Panc1 (cell line): ENCODE measurements around the gene LRRK1.

ENCODE experiments used
- POLR2AphosphoS5 ChIP-seq: IDR thresholded peaks from 2 replicates; pipeline ENCODE4 v1.6.1; 2012; ENCODE audit warnings: mild to moderate bottlenecking, low read depth, low read length, moderate library complexity
- SIN3A ChIP-seq: IDR thresholded peaks from 2 replicates; pipeline ENCODE4 v1.6.1; 2012; ENCODE audit warnings: low read depth, mild to moderate bottlenecking, low read length, moderate library complexity, borderline replicate concordance; ENCODE audit not compliant: insufficient read depth
- TF ChIP-seq, protein P1 (sequence below): fragments of 450-650 bp; IDR thresholded peaks from 2 replicates; pipeline ENCODE4 v1.5.1; 2017; ENCODE audit warnings: mild to moderate bottlenecking

DNA sequence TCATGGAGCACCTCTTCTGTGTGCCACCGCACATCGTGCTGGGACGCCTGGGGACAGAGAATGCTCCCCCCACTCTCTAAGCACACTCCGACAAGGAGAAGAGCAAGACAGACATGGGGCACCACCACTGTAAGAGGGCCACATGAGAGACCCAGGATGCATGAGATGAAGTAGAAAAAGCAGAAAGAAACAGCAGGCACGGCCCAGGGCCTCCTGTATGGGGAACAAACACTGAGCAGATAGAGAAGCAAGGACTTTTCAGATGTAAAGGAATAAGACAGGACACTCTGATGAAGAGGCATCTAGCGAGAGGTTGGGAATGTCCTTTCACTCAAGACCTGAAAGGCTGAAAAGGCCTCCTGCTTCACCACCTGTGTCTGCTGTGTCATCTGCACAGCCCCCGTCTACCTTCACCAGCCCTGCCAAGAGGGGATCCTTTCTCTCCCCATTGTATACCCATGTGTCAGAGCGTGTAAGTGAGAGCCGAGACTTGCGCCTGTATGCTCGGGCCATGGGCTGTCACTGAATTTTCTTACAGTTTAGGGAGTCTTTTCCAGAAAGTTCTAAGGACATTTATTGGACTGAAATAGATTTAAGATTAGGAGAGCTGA, 125.6 kb downstream of the LRRK1 start:
- TF ChIP-seq, protein P1, sequence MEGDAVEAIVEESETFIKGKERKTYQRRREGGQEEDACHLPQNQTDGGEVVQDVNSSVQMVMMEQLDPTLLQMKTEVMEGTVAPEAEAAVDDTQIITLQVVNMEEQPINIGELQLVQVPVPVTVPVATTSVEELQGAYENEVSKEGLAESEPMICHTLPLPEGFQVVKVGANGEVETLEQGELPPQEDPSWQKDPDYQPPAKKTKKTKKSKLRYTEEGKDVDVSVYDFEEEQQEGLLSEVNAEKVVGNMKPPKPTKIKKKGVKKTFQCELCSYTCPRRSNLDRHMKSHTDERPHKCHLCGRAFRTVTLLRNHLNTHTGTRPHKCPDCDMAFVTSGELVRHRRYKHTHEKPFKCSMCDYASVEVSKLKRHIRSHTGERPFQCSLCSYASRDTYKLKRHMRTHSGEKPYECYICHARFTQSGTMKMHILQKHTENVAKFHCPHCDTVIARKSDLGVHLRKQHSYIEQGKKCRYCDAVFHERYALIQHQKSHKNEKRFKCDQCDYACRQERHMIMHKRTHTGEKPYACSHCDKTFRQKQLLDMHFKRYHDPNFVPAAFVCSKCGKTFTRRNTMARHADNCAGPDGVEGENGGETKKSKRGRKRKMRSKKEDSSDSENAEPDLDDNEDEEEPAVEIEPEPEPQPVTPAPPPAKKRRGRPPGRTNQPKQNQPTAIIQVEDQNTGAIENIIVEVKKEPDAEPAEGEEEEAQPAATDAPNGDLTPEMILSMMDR: no peak
- TF ChIP-seq POLR2AphosphoS5 (no peak), SIN3A (no peak)
